Gastroesophageal sphincter (tissue), 3 donors: ENCODE measurements around the gene EVC.
"Not testable (repeated sequence)": the region's sequence is repeated elsewhere in the genome, so short reads cannot be mapped to it uniquely, and the experiment has no call there.

ENCODE experiments used
- EP300 ChIP-seq: sonication (generic); formaldehyde crosslinking; IDR thresholded peaks from one replicate; pipeline ENCODE4 v1.6.1; 2017; ENCODE audit warnings: antibody characterized with exemption, mild to moderate bottlenecking
- POLR2AphosphoS5 ChIP-seq: sonication (generic); formaldehyde crosslinking; IDR thresholded peaks from one replicate; pipeline ENCODE4 v1.6.1; 2017; ENCODE audit warnings: antibody characterized with exemption
- TF ChIP-seq, protein P1 (sequence below), 4 experiments: fragments of 200-600 bp in 2 of 4; fragments of 450-650 bp in 2 of 4; sonication (generic) in 1 of 4; IDR thresholded peaks; one replicate each; pipeline ENCODE4 v1.5.1; 2017 to 2019; ENCODE audit warnings: antibody characterized with exemption in 4 of 4, mild to moderate bottlenecking in 2 of 4, moderate library complexity in 2 of 4

DNA sequence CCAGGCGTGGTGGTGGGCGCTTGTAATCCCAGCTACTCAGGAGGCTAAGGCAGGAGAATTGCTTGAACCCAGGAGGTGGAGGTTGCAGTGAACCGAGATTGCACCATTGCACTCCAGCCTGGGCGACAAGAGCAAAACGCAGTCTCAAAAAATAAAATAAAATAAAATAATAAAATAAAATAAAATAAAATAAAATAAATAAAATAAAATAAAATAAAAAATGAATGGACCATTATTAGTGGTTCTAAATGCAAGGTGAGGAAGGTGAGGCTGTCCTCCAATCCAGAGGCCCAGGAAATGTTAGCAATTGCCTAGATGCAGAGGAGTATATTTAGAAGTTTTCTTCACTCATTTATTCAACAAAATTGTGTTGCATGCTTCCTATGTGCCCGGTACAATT lies 126.5 kb downstream of the EVC start:
- TF ChIP-seq, protein P1, sequence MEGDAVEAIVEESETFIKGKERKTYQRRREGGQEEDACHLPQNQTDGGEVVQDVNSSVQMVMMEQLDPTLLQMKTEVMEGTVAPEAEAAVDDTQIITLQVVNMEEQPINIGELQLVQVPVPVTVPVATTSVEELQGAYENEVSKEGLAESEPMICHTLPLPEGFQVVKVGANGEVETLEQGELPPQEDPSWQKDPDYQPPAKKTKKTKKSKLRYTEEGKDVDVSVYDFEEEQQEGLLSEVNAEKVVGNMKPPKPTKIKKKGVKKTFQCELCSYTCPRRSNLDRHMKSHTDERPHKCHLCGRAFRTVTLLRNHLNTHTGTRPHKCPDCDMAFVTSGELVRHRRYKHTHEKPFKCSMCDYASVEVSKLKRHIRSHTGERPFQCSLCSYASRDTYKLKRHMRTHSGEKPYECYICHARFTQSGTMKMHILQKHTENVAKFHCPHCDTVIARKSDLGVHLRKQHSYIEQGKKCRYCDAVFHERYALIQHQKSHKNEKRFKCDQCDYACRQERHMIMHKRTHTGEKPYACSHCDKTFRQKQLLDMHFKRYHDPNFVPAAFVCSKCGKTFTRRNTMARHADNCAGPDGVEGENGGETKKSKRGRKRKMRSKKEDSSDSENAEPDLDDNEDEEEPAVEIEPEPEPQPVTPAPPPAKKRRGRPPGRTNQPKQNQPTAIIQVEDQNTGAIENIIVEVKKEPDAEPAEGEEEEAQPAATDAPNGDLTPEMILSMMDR (IDR thresholded peaks at IDR 0.05) = not testable (repeated sequence)
- not testable (repeated sequence) for TF ChIP-seq EP300, POLR2AphosphoS5
